HEK293 (cell line): ENCODE results near the gene DHX8.

Experiments
- CTCF ChIA-PET: fragments of 350-600 bp; formaldehyde crosslinking; extraction: SDS; loops from one replicate; lab custom pipeline; 2021; ENCODE audit warnings: antibody characterized with exemption; lab: Yijun Ruan, JAX
- POLR2A ChIA-PET: fragments of 300-600 bp; formaldehyde crosslinking; extraction: SDS; loops from one replicate; lab custom pipeline; 2020; ENCODE audit warnings: antibody characterized with exemption, inconsistent platforms; lab: Yijun Ruan, JAX
- H3K27ac ChIP-seq: fragments of 200-500 bp; sonication (Bioruptor generic); 2 replicates; pipeline ENCODE4 v1.5.1; 2014; ENCODE audit warnings: low read depth, low read length, control low read depth, inconsistent platforms; ENCODE audit errors: extremely low read depth
- H3K36me3 ChIP-seq, 2 experiments: fragments of 200-500 bp in 1 of 2; sonication (Bioruptor generic) in 1 of 2; 1 replicate in 1 of 2; 2 replicates in 1 of 2; pipeline ENCODE4 v1.5.1; 2014 to 2017; ENCODE audit warnings: inconsistent platforms in 2 of 2, low read length in 2 of 2; ENCODE audit not compliant: control insufficient read depth in 2 of 2, insufficient read depth in 1 of 2
- H3K4me1 ChIP-seq: fragments of 200-500 bp; sonication (Bioruptor generic); 2 replicates; pipeline ENCODE4 v1.5.1; 2014; ENCODE audit warnings: mild to moderate bottlenecking, low read length, inconsistent platforms; ENCODE audit not compliant: control insufficient read depth, insufficient read depth
- H3K4me3 ChIP-seq: 2 replicates; pipeline ENCODE4 v1.5.1; 2011; ENCODE audit warnings: low read depth, mild to moderate bottlenecking, control low read depth, low read length, moderate library complexity
- H3K9me3 ChIP-seq: fragments of 200-500 bp; sonication (Bioruptor generic); 2 replicates; pipeline ENCODE4 v1.5.1; 2014; ENCODE audit warnings: low read depth, low read length, inconsistent platforms; ENCODE audit not compliant: control insufficient read depth, insufficient read depth
- KLF10 ChIP-seq: fragments of 450-650 bp; IDR thresholded peaks from 2 replicates; pipeline ENCODE4 v1.5.1; 2018; ENCODE audit warnings: missing biosample characterization, mild to moderate bottlenecking, missing genetic modification characterization
- KLF16 ChIP-seq: fragments of 450-650 bp; formaldehyde crosslinking; IDR thresholded peaks from 2 replicates; pipeline ENCODE4 v1.5.1; 2017; ENCODE audit warnings: missing biosample characterization, missing genetic modification characterization
- KLF7 ChIP-seq: fragments of 450-650 bp; formaldehyde crosslinking; IDR thresholded peaks from 2 replicates; pipeline ENCODE4 v1.5.1; 2016; ENCODE audit warnings: missing biosample characterization, missing genetic modification characterization, borderline replicate concordance
- SP7 ChIP-seq: fragments of 450-650 bp; formaldehyde crosslinking; IDR thresholded peaks from 2 replicates; pipeline ENCODE4 v1.5.1; 2016; ENCODE audit warnings: missing biosample characterization, missing genetic modification characterization
- TRIM28 ChIP-seq: IDR thresholded peaks from 2 replicates; pipeline ENCODE4 v1.6.1; 2011; ENCODE audit warnings: low read length, control low read depth, borderline replicate concordance
- YY1 ChIP-seq: fragments of 450-650 bp; formaldehyde crosslinking; IDR thresholded peaks from 2 replicates; pipeline ENCODE4 v1.5.1; 2018; ENCODE audit warnings: missing biosample characterization, missing genetic modification characterization
- ZBTB1 ChIP-seq: fragments of 450-650 bp; formaldehyde crosslinking; IDR thresholded peaks from 2 replicates; pipeline ENCODE4 v1.5.1; 2016; ENCODE audit warnings: missing biosample characterization, missing genetic modification characterization
- ZBTB20 ChIP-seq: fragments of 450-650 bp; formaldehyde crosslinking; IDR thresholded peaks from 2 replicates; pipeline ENCODE4 v1.5.1; 2016; ENCODE audit warnings: missing biosample characterization, missing genetic modification characterization
- ZFP69B ChIP-seq: fragments of 450-650 bp; formaldehyde crosslinking; IDR thresholded peaks from 2 replicates; pipeline ENCODE4 v1.5.1; 2016; ENCODE audit warnings: missing biosample characterization, missing genetic modification characterization
- ZNF148 ChIP-seq: fragments of 450-650 bp; formaldehyde crosslinking; IDR thresholded peaks from 2 replicates; pipeline ENCODE4 v1.5.0; 2017; ENCODE audit warnings: missing biosample characterization, missing genetic modification characterization, borderline replicate concordance
- ZNF155 ChIP-seq: fragments of 450-650 bp; formaldehyde crosslinking; IDR thresholded peaks from 2 replicates; pipeline ENCODE4 v1.5.1; 2016; ENCODE audit warnings: missing biosample characterization, missing genetic modification characterization
- ZNF16 ChIP-seq: fragments of 450-650 bp; formaldehyde crosslinking; IDR thresholded peaks from 2 replicates; pipeline ENCODE4 v1.5.1; 2016; ENCODE audit warnings: low read depth, missing biosample characterization, missing genetic modification characterization
- ZNF223 ChIP-seq: fragments of 450-650 bp; formaldehyde crosslinking; IDR thresholded peaks from 2 replicates; pipeline ENCODE4 v1.5.1; 2016; ENCODE audit warnings: missing biosample characterization, missing genetic modification characterization
- ZNF24 ChIP-seq: fragments of 450-650 bp; formaldehyde crosslinking; IDR thresholded peaks from 2 replicates; pipeline ENCODE4 v1.5.1; 2016; ENCODE audit warnings: missing biosample characterization, missing genetic modification characterization
- ZNF292 ChIP-seq: fragments of 450-650 bp; formaldehyde crosslinking; IDR thresholded peaks from 2 replicates; pipeline ENCODE4 v1.5.1; 2016; ENCODE audit warnings: low read depth, missing biosample characterization, missing genetic modification characterization, borderline replicate concordance
- ZNF341 ChIP-seq: fragments of 450-650 bp; formaldehyde crosslinking; IDR thresholded peaks from 2 replicates; pipeline ENCODE4; 2016; ENCODE audit warnings: low read depth, missing biosample characterization, missing genetic modification characterization
- ZNF350 ChIP-seq: fragments of 450-650 bp; formaldehyde crosslinking; IDR thresholded peaks from 2 replicates; pipeline ENCODE4 v1.5.0; 2017; ENCODE audit warnings: missing biosample characterization, mild to moderate bottlenecking, missing genetic modification characterization
- ZNF394 ChIP-seq: fragments of 450-650 bp; formaldehyde crosslinking; IDR thresholded peaks from 2 replicates; pipeline ENCODE4 v1.5.1; 2016; ENCODE audit warnings: missing biosample characterization, missing genetic modification characterization, mild to moderate bottlenecking, moderate library complexity, borderline replicate concordance
- ZNF521 ChIP-seq: fragments of 450-650 bp; formaldehyde crosslinking; IDR thresholded peaks from 2 replicates; pipeline ENCODE4 v1.5.1; 2017; ENCODE audit warnings: missing biosample characterization, mild to moderate bottlenecking, missing genetic modification characterization
- ZNF529 ChIP-seq: fragments of 450-650 bp; formaldehyde crosslinking; IDR thresholded peaks from 2 replicates; pipeline ENCODE4 v1.5.1; 2017; ENCODE audit warnings: missing genetic modification characterization, missing biosample characterization; ENCODE audit not compliant: insufficient replicate concordance
- ZNF544 ChIP-seq: fragments of 450-650 bp; formaldehyde crosslinking; IDR thresholded peaks from 2 replicates; pipeline ENCODE4 v1.5.0; 2017; ENCODE audit warnings: missing biosample characterization, missing genetic modification characterization
- ZNF626 ChIP-seq: fragments of 450-650 bp; sonication (Bioruptor Pico); formaldehyde crosslinking; IDR thresholded peaks from 2 replicates; pipeline ENCODE4 v1.5.1; 2018; ENCODE audit warnings: missing biosample characterization, missing genetic modification characterization, inconsistent platforms
- ZNF658 ChIP-seq: fragments of 450-650 bp; formaldehyde crosslinking; IDR thresholded peaks from 2 replicates; pipeline ENCODE4; 2016; ENCODE audit warnings: missing biosample characterization, missing genetic modification characterization
- ZNF692 ChIP-seq: fragments of 450-650 bp; formaldehyde crosslinking; IDR thresholded peaks from 2 replicates; pipeline ENCODE4 v1.5.1; 2016; ENCODE audit warnings: missing biosample characterization, missing genetic modification characterization
- ZNF830 ChIP-seq: fragments of 450-650 bp; IDR thresholded peaks from 2 replicates; pipeline ENCODE4 v1.5.0; 2018; ENCODE audit warnings: missing biosample characterization, missing genetic modification characterization, low read depth, mild to moderate bottlenecking, moderate library complexity
- ZNF837 ChIP-seq: fragments of 450-650 bp; formaldehyde crosslinking; IDR thresholded peaks from 2 replicates; pipeline ENCODE4 v1.5.1; 2016; ENCODE audit warnings: missing biosample characterization, missing genetic modification characterization

Gene DHX8

GRCh38 chr17:43438626-43439025 lies 45.1 kb upstream of the DHX8 start:
- H3K36me3 ChIP-seq, result no peaks in the 10 kb centered on the region
- ChIA-PET CTCF (interaction anchor here (0.7 kb wide), 1 partner anchor 537 kb away, joined by 3 read pairs; no protein-coding TSS in a partner anchor), POLR2A (no interaction called here)
- TF ChIP-seq ZNF223 (tag by site-specific recombination) (no peak), TRIM28 (no peak), ZNF16 (tag by site-specific recombination) (no peak), ZNF521 (tag by site-specific recombination) (no peak), SP7 (tag by site-specific recombination) (no peak), ZNF341 (tag by site-specific recombination) (no peak), KLF16 (tag by site-specific recombination) (no peak)
- no peaks in the 10 kb centered on the region for H3K4me1 ChIP-seq
- no peak overlapping the region for H3K4me3 ChIP-seq
- H3K9me3 ChIP-seq, result no peaks in the 10 kb centered on the region
- H3K27ac ChIP-seq, result no peak overlapping the region

- no peaks in the 10 kb centered on the region for H3K9me3 ChIP-seq
- no peaks in the 10 kb centered on the region; the same call in 1 of the 2 replicates for H3K4me1 ChIP-seq
- no peak overlapping the region for H3K4me3 ChIP-seq
- H3K36me3 ChIP-seq, result no peaks in the 10 kb centered on the region
- ChIA-PET CTCF (interaction anchor here (0.5 to 0.7 kb wide), 3 partner anchors 247 to 538 kb away, joined by 3 to 4 read pairs (median 3); no protein-coding TSS in a partner anchor), POLR2A (no interaction called here)
- TF ChIP-seq ZNF292 (tag by site-specific recombination), result no peak
- no peak overlapping the region for H3K27ac ChIP-seq
Measured at GRCh38 chr17:43439041-43439440, 44.7 kb upstream of the DHX8 start.

GRCh38 chr17:43442711-43443110 lies 41.1 kb upstream of the DHX8 start:
- Histone ChIP-seq H3K36me3 (no peaks in the 10 kb centered on the region), H3K27ac (no peak overlapping the region), H3K9me3 (no peaks in the 10 kb centered on the region), H3K4me1 (peaks cover 9% of the 10 kb centered on the region), H3K4me3 (no peak overlapping the region)
- POLR2A ChIA-PET, result interaction anchor here (0.8 kb wide), 1 partner anchor 44 kb away, joined by 4 read pairs; the partner anchor contains the start of gene ARL4D
- no peak for TF ChIP-seq ZNF394 (tag by site-specific recombination)
- TF ChIP-seq ZNF341 (tag by site-specific recombination), result no peak
- TF ChIP-seq ZNF155 (tag by site-specific recombination), result no peak
- TF ChIP-seq ZNF658, result no peak
- TF ChIP-seq ZFP69B (tag by site-specific recombination), result no peak
- no peak for TF ChIP-seq ZBTB1 (tag by site-specific recombination)
- TF ChIP-seq ZNF626 (tag by site-specific recombination), result no peak
- CTCF ChIA-PET, result interaction anchor here (1.1 to 1.4 kb wide), 2 partner anchors 41 to 133 kb away, joined by 4 read pairs; partner anchors contain the start of gene DHX8

GRCh38 chr17:43443381-43443780 lies 40.4 kb upstream of the DHX8 start:
- peaks cover 9% of the 10 kb centered on the region for H3K4me1 ChIP-seq
- CTCF ChIA-PET, result interaction anchor here (1.1 to 1.4 kb wide), 2 partner anchors 41 to 133 kb away, joined by 4 read pairs; partner anchors contain the start of gene DHX8
- H3K4me3 ChIP-seq, result no peak overlapping the region
- H3K27ac ChIP-seq, result no peak overlapping the region
- H3K36me3 ChIP-seq, result no peaks in the 10 kb centered on the region
- no peaks in the 10 kb centered on the region for H3K9me3 ChIP-seq
- POLR2A ChIA-PET, result interaction anchor here (0.8 kb wide), 1 partner anchor 44 kb away, joined by 4 read pairs; the partner anchor contains the start of gene ARL4D
- no peak for TF ChIP-seq ZNF837 (tag by site-specific recombination)
- TF ChIP-seq ZNF350, result no peak
- no peak for TF ChIP-seq ZNF544 (tag by site-specific recombination)
- no peak for TF ChIP-seq ZNF521 (tag by site-specific recombination)
- TF ChIP-seq ZBTB20 (tag by site-specific recombination), result no peak
- no peak for TF ChIP-seq YY1 (tag by site-specific recombination)
- TF ChIP-seq KLF7 (tag by site-specific recombination), result no peak
- no peak for TF ChIP-seq ZNF529 (tag by site-specific recombination)
- TF ChIP-seq KLF10 (tag by site-specific recombination), result no peak
- no peak for TF ChIP-seq ZNF830
- no peak for TF ChIP-seq ZNF394 (tag by site-specific recombination)
- no peak for TF ChIP-seq ZNF24 (tag by site-specific recombination)
- no peak for TF ChIP-seq ZNF148
- no peak for TF ChIP-seq ZNF692 (tag by site-specific recombination)
